Endometrial microvascular endothelial cells (primary cell): ENCODE results near the gene RETN. TPM values are rescaled to one million over a fixed set of nuclear protein-coding genes. Genes with fewer than 3 reads are reported as not detected.

ENCODE experiments used
- in situ Hi-C: cut with HindIII; loops from 2 replicates; pipeline ENCODE4 v1.10.0; 2017; ENCODE audit warnings: low sequenced_read_pairs, low pct_unique_long_range_greater_than_20kb; ENCODE audit errors: inconsistent ontology term
- total RNA-seq: library from RNA; depleted of rRNA; stranded (reverse); fragments of >200 nt; gene quantifications from one replicate; pipeline ENCODE4 v1.2.3, GENCODE V29; 2015; ENCODE audit errors: inconsistent ontology term

The RETN gene
- total RNA-seq, 1 donor from 2014 or later: not detected

GRCh38 chr19:7699417-7700401 is 30.9 kb downstream of the RETN start:
- in situ Hi-C loops: no loop called here

GRCh38 chr19:7701049-7701653 is 32.3 kb downstream of the RETN start:
- in situ Hi-C loops: no loop called here

GRCh38 chr19:7701654-7702457 is 33.0 kb downstream of the RETN start, which contains the start of gene FCER2:
FCER2 (minus strand) TSS chr19:7702131; CDS start chr19:7699760, 2,371 bp downstream.
- in situ Hi-C loops: no loop called here

GRCh38 chr19:7703332-7703731 is 34.5 kb downstream of the RETN start:
- in situ Hi-C loops: no loop called here

GRCh38 chr19:7704280-7705060 is 35.6 kb downstream of the RETN start:
- in situ Hi-C loops: no loop called here

GRCh38 chr19:7705387-7706187 is 36.7 kb downstream of the RETN start:
- in situ Hi-C loops: no loop called here

GRCh38 chr19:7706188-7706954 is 37.5 kb downstream of the RETN start:
- in situ Hi-C loops: no loop called here

GRCh38 chr19:7706955-7707456 is 38.2 kb downstream of the RETN start:
- in situ Hi-C loops: no loop called here

- in situ Hi-C loops: no loop called here
Measured at GRCh38 chr19:7709932-7710460, 41.1 kb downstream of the RETN start.

- in situ Hi-C loops: no loop called here
Measured at GRCh38 chr19:7710616-7711015, 41.8 kb downstream of the RETN start.

GRCh38 chr19:7715671-7716070 is 46.8 kb downstream of the RETN start:
- in situ Hi-C loops: no loop called here

GRCh38 chr19:7716762-7717161 is 47.9 kb downstream of the RETN start:
- in situ Hi-C loops: no loop called here

GRCh38 chr19:7718668-7719067 is 49.8 kb downstream of the RETN start:
- in situ Hi-C loops: no loop called here
